B cell (primary cell): ENCODE results near the gene SLC23A2. TPM values are rescaled to one million over a fixed set of nuclear protein-coding genes. Genes with fewer than 3 reads are reported as not detected.
A peak's percentile ranks its signal among the peaks of the same experiment; 100 is the strongest.

Source experiments
- ATAC-seq: fragments of 200-7000 bp; cut with Tn5 transposase; one replicate; pipeline ENCODE4 v1.10.0; 2021; ENCODE audit warnings: low read depth, mild to moderate bottlenecking, moderate number of reproducible peaks, moderate library complexity
- CTCF ChIA-PET: fragments of 350-600 bp; sonication (Branson Sonifier 250); formaldehyde crosslinking; loops from one replicate; lab custom pipeline; 2021; ENCODE audit warnings: antibody characterized with exemption, inconsistent platforms; lab: Charles Lee
- POLR2A ChIA-PET: fragments of 350-600 bp; sonication (Branson Sonifier 250); formaldehyde crosslinking; loops from one replicate; lab custom pipeline; 2021; ENCODE audit warnings: antibody characterized with exemption; lab: Charles Lee
- DNase-seq: peaks from one replicate; pipeline ENCODE4 v3.0.0; 2013
- H2AFZ ChIP-seq: 2 replicates; pipeline ENCODE4 v1.6.1; 2012; ENCODE audit warnings: mild to moderate bottlenecking, low read depth, low read length; ENCODE audit not compliant: insufficient read depth, poor library complexity, severe bottlenecking
- H3K27ac ChIP-seq, 2 donors: 1 replicate in 1 of 2; 2 replicates in 1 of 2; pipeline ENCODE4 v1.5.1; 2012 to 2013; ENCODE audit warnings: low read length in 2 of 2, mild to moderate bottlenecking in 2 of 2, moderate library complexity in 1 of 2
- H3K27me3 ChIP-seq, 4 experiments: fragments of 200-600 bp in 1 of 4; sonication (generic) in 1 of 4; replicated peaks in 1 of 4; 1 replicate in 2 of 4; 2 replicates in 2 of 4; pipeline versions ENCODE4 v1.6.1 to v1.7.0; 2013 to 2016; ENCODE audit warnings: low read length in 3 of 4, mild to moderate bottlenecking in 2 of 4, mixed read lengths in 1 of 4, moderate library complexity in 1 of 4; ENCODE audit not compliant: insufficient read depth in 4 of 4, control insufficient read depth in 3 of 4; ENCODE audit errors: control extremely low read depth in 1 of 4
- H3K36me3 ChIP-seq, 2 experiments: replicated peaks in 1 of 2; 1 replicate in 1 of 2; 2 replicates in 1 of 2; pipeline versions ENCODE4 v1.6.1 to v1.7.1; 2013; ENCODE audit warnings: low read length in 1 of 2; ENCODE audit not compliant: insufficient read depth in 2 of 2, control insufficient read depth in 1 of 2; ENCODE audit errors: control extremely low read depth in 1 of 2, extremely low read depth in 1 of 2
- H3K4me1 ChIP-seq, 2 donors: fragments of 200-600 bp in 1 of 2; sonication (generic) in 1 of 2; 1 replicate in 1 of 2; 2 replicates in 1 of 2; pipeline versions ENCODE4 v1.5.1 to v1.6.1; 2013 to 2017; ENCODE audit warnings: low read length in 2 of 2; ENCODE audit not compliant: control insufficient read depth in 2 of 2, insufficient read depth in 2 of 2
- H3K4me2 ChIP-seq: replicated peaks from 2 replicates; pipeline ENCODE3; 2012; ENCODE audit warnings: mild to moderate bottlenecking, low read depth, low read length; ENCODE audit not compliant: poor library complexity, severe bottlenecking
- H3K4me3 ChIP-seq, 5 experiments: fragments of 200-600 bp in 1 of 5; sonication (generic) in 1 of 5; 1 replicate in 3 of 5; 2 replicates in 2 of 5; pipeline versions ENCODE4 v1.5.1 to v1.7.0; 2011 to 2016; ENCODE audit warnings: low read length in 4 of 5, mild to moderate bottlenecking in 4 of 5, low read depth in 2 of 5, control low read depth in 1 of 5, moderate library complexity in 1 of 5; ENCODE audit not compliant: insufficient read depth in 1 of 5; ENCODE audit errors: control extremely low read depth in 1 of 5, extremely low read depth in 1 of 5
- H3K79me2 ChIP-seq: fragments of 200-600 bp; sonication (generic); one replicate; pipeline ENCODE4 v1.6.0; 2016; ENCODE audit warnings: low read length; ENCODE audit not compliant: control insufficient read depth, insufficient read depth
- H3K9ac ChIP-seq: fragments of 200-600 bp; sonication (generic); 2 replicates; pipeline ENCODE4 v1.6.1; 2017; ENCODE audit warnings: mild to moderate bottlenecking, low read length, moderate library complexity
- H3K9me3 ChIP-seq, 3 donors: one replicate each; pipeline versions ENCODE4 v1.6.1 to v1.7.1; 2013; ENCODE audit warnings: low read length in 2 of 3; ENCODE audit not compliant: control insufficient read depth in 2 of 3, insufficient read depth in 1 of 3; ENCODE audit errors: control extremely low read depth in 1 of 3
- H4K20me1 ChIP-seq: 2 replicates; pipeline ENCODE4 v1.6.0; 2012; ENCODE audit warnings: mild to moderate bottlenecking, low read length; ENCODE audit not compliant: insufficient read depth, control insufficient read depth, poor library complexity, severe bottlenecking
- H3K27ac Mint-ChIP-seq: one replicate; pipeline ENCODE4 v1.8.0; 2021; ENCODE audit warnings: mixed read lengths
- H3K27me3 Mint-ChIP-seq: one replicate; pipeline ENCODE4 v1.8.0; 2021; ENCODE audit warnings: mixed read lengths
- H3K4me1 Mint-ChIP-seq: one replicate; pipeline ENCODE4 v1.8.0; 2021; ENCODE audit warnings: mixed read lengths
- H3K4me3 Mint-ChIP-seq: one replicate; pipeline ENCODE4 v1.8.0; 2021; ENCODE audit warnings: mixed read lengths
- H3K9me3 Mint-ChIP-seq: one replicate; pipeline ENCODE4 v1.8.0; 2022; ENCODE audit warnings: mixed read lengths; ENCODE audit not compliant: insufficient read depth
- EZH2 ChIP-seq: IDR thresholded peaks from 2 replicates; pipeline ENCODE4 v1.6.1; 2012; ENCODE audit warnings: borderline replicate concordance, low read depth, mild to moderate bottlenecking, moderate library complexity, low read length; ENCODE audit not compliant: insufficient read depth, poor library complexity, severe bottlenecking
- WGBS: methylation state at CpG from one replicate; pipeline ENCODE4 v1.1.5; 2013; ENCODE audit warnings: missing lambda C conversion rate; ENCODE audit not compliant: insufficient coverage; 5-methylcytosine and 5-hydroxymethylcytosine counted together
- intact Hi-C: fragments of 100-400 bp; cut with micrococcal nuclease; formaldehyde crosslinking; loops from one replicate; pipeline ENCODE4 v1.10.0; 2022
- polyA plus RNA-seq: library from polyadenylated mRNA; depleted of rRNA; stranded (reverse); fragments of >200 nt; gene quantifications from 2 replicates; pipeline ENCODE4 v1.2.3, GENCODE V29; 2012
- total RNA-seq, 2 donors: library from RNA; stranded (reverse); fragments of 120-200 nt in 1 of 2; gene quantifications; 1 replicate in 1 of 2; 2 replicates in 1 of 2; pipeline versions ENCODE4 v1.2.3 to v1.2.4, GENCODE V29; 2013 to 2022
- TF ChIP-seq, protein P1 (sequence below): fragments of 200-600 bp; IDR thresholded peaks from one replicate; pipeline ENCODE4 v1.8.0; 2022; ENCODE audit warnings: antibody characterized with exemption, mild to moderate bottlenecking

Gene SLC23A2
- total and polyA plus RNA-seq, 2 donors (not counting 1 experiment from before 2014, with no cell fraction given), result 23.6 to 70.7 TPM

DNA sequence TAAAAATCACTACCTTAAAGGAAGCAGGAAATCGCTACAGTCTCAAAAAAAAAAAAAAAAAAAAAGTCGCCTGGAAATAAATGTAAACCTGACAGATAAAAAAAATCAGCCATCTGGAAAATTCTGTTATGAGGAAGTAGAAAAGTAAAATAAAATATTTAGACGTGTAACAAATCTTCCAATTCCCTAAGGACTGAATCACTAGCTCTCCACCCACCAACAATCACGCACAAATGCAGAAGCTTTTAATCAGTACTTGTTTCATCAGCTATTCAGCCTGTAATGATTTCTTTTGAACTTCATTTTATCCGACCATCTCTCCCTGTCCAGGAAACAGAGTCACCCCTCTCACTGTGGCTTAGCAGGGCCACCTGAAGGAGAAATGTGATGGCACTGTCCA lies 59.0 kb downstream of the SLC23A2 start:
- POLR2A ChIA-PET, result no interaction called here
- ATAC-seq, result peak; percentile 40
- TF ChIP-seq EZH2, result no peak
- TF ChIP-seq, protein P1, sequence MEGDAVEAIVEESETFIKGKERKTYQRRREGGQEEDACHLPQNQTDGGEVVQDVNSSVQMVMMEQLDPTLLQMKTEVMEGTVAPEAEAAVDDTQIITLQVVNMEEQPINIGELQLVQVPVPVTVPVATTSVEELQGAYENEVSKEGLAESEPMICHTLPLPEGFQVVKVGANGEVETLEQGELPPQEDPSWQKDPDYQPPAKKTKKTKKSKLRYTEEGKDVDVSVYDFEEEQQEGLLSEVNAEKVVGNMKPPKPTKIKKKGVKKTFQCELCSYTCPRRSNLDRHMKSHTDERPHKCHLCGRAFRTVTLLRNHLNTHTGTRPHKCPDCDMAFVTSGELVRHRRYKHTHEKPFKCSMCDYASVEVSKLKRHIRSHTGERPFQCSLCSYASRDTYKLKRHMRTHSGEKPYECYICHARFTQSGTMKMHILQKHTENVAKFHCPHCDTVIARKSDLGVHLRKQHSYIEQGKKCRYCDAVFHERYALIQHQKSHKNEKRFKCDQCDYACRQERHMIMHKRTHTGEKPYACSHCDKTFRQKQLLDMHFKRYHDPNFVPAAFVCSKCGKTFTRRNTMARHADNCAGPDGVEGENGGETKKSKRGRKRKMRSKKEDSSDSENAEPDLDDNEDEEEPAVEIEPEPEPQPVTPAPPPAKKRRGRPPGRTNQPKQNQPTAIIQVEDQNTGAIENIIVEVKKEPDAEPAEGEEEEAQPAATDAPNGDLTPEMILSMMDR, result no peak

GRCh38 chr20:4937407-4938319 lies 63.6 kb downstream of the SLC23A2 start:
- H3K27ac Mint-ChIP-seq, result no peak overlapping the region
- Histone ChIP-seq H3K4me3 (no peak overlapping the region), H3K4me2 (no peak overlapping the region), H3K27ac (no peak overlapping the region), H4K20me1 (peaks cover 21% of the 10 kb centered on the region), H3K9ac (no peak overlapping the region), H3K36me3 (peaks cover 2 to 6% of the 10 kb centered on the region in 2 experiments), H2AFZ (no peak overlapping the region), H3K4me1 (peaks cover 15 to 17% of the 10 kb centered on the region in 2 donors), H3K9me3 (no peaks in the 10 kb centered on the region), H3K27me3 (no peaks in the 10 kb centered on the region), H3K79me2 (peaks cover 62% of the 10 kb centered on the region)
- no peaks in the 10 kb centered on the region for H3K9me3 Mint-ChIP-seq
- H3K4me1 Mint-ChIP-seq, result peaks cover 41% of the 10 kb centered on the region
- WGBS, result no CpG with 5 or more reads among the region's 5 CpGs
- no peak for TF ChIP-seq EZH2
- TF ChIP-seq, protein P1, result no peak
- H3K4me3 Mint-ChIP-seq, result no peak overlapping the region
- no peaks in the 10 kb centered on the region for H3K27me3 Mint-ChIP-seq
- ATAC-seq (no peak), DNase-seq (no peak)
- POLR2A ChIA-PET, result no interaction called here
- CTCF ChIA-PET, result interaction anchor here (1.9 kb wide), 1 partner anchor 12 kb away, joined by 6 read pairs; no protein-coding TSS in a partner anchor
- intact Hi-C loops, result no loop called here

More for the DNA sequence above, 59.0 kb downstream of the SLC23A2 start:
- peaks cover 30 to 33% of the 10 kb centered on the region in 2 donors for H3K4me1 ChIP-seq
- H3K4me2 ChIP-seq, result peak overlapping the region; percentile 44
- no peaks in the 10 kb centered on the region for H3K9me3 Mint-ChIP-seq
- CTCF ChIA-PET, result interaction anchor here (0.7 to 2.2 kb wide), 8 partner anchors 8 to 329 kb away, joined by 3 to 18 read pairs (median 4); no protein-coding TSS in a partner anchor
- no peaks in the 10 kb centered on the region for H3K9me3 ChIP-seq
- H3K9ac ChIP-seq, result no peak overlapping the region
- H3K4me3 ChIP-seq, result no peak overlapping the region
- H3K27me3 ChIP-seq, result no peaks in the 10 kb centered on the region
- H3K4me3 Mint-ChIP-seq, result peak overlapping the region; percentile 55
- H4K20me1 ChIP-seq, result peaks cover 20% of the 10 kb centered on the region
- H3K27me3 Mint-ChIP-seq, result no peaks in the 10 kb centered on the region
- H3K27ac ChIP-seq, result peak overlapping the region in 1 of 2 donors; percentile 69
- peak overlapping the region; percentile 80 for H3K27ac Mint-ChIP-seq
- H3K36me3 ChIP-seq, result peaks cover 1 to 2% of the 10 kb centered on the region in 2 experiments
- H2AFZ ChIP-seq, result no peak overlapping the region
- intact Hi-C loops, result no loop called here
- peak; percentile 40 for DNase-seq
- WGBS, result 40% methylated on average over 1 of the region's 5 CpGs
- peaks cover 56% of the 10 kb centered on the region for H3K4me1 Mint-ChIP-seq
- peaks cover 53% of the 10 kb centered on the region for H3K79me2 ChIP-seq
